ENCODE measurements around the gene FBXL22. TPM values are rescaled to one million over a fixed set of nuclear protein-coding genes. Genes with fewer than 3 reads are reported as not detected.
A peak's percentile ranks its signal among the peaks of the same experiment; 100 is the strongest.

The FBXL22 gene
- total RNA-seq, 1 experiment from 2014 or later = 0.46 TPM

GRCh38 chr15:63600616-63601025 lies 3.4 kb downstream of the FBXL22 start (continued):
- TF ChIP-seq ETV6 (CRISPR knock-in tag; IDR thresholded peaks at IDR 0.05) (no peak), GABPB1 (CRISPR knock-in tag; IDR thresholded peaks at IDR 0.05) (peak; percentile 72), SMAD3 (CRISPR knock-in tag; IDR thresholded peaks at IDR 0.05; ENCODE audit: borderline replicate concordance) (no peak), MAX (CRISPR knock-in tag; IDR thresholded peaks at IDR 0.05) (peak; percentile 88), ZBTB43 (CRISPR knock-in tag; IDR thresholded peaks at IDR 0.05) (0 out of 2 replicates have a peak, but pooled peaks have one; percentile 29), ZNF425 (CRISPR knock-in tag; conservative IDR thresholded peaks at IDR 0.05) (no peak), ZNF317 (CRISPR knock-in tag; IDR thresholded peaks at IDR 0.05; ENCODE audit: borderline replicate concordance, low read depth) (peak; percentile 21; the same call in 1 of the 2 replicates), GTF2I (CRISPR knock-in tag; conservative IDR thresholded peaks at IDR 0.05) (no peak), ELF4 (CRISPR knock-in tag; IDR thresholded peaks at IDR 0.05; ENCODE audit: low read depth) (no peak), ARID4B (CRISPR knock-in tag; IDR thresholded peaks at IDR 0.05; ENCODE audit: borderline replicate concordance) (no peak), PRRX2 (CRISPR knock-in tag; IDR thresholded peaks at IDR 0.05) (0 out of 2 replicates have a peak, but pooled peaks have one; percentile 39), ATF3 (CRISPR knock-in tag; conservative IDR thresholded peaks at IDR 0.05) (no peak), ZNF263 (CRISPR knock-in tag; IDR thresholded peaks at IDR 0.05; ENCODE audit: low read depth) (0 out of 2 replicates have a peak, but pooled peaks have one; percentile 28), NFE2L1 (CRISPR knock-in tag; IDR thresholded peaks at IDR 0.05) (peak; percentile 35; the same call in 1 of the 2 replicates), TCF7 (CRISPR knock-in tag; IDR thresholded peaks at IDR 0.05; ENCODE audit: low read depth) (no peak; the same call in 1 of the 2 replicates), RELA (CRISPR knock-in tag; IDR thresholded peaks at IDR 0.05; ENCODE audit: borderline replicate concordance) (0 out of 2 replicates have a peak, but pooled peaks have one; percentile 66), ZNF281 (CRISPR knock-in tag; IDR thresholded peaks at IDR 0.05) (no peak), SOX15 (CRISPR knock-in tag; IDR thresholded peaks at IDR 0.05) (no peak), FOXP1 (CRISPR knock-in tag; IDR thresholded peaks at IDR 0.05; ENCODE audit: borderline replicate concordance) (0 out of 2 replicates have a peak, but pooled peaks have one; percentile 80)

Data from WTC11 (cell line).